ENCODE data around the gene AVP. TPM values are rescaled to one million over a fixed set of nuclear protein-coding genes. Genes with fewer than 3 reads are reported as not detected.
"Not testable (repeated sequence)": the region's sequence is repeated elsewhere in the genome, so short reads cannot be mapped to it uniquely, and the experiment has no call there.

The AVP gene
- 0.49 TPM for polyA plus RNA-seq
- long read RNA-seq, donor 1 = 0 reads
- long read RNA-seq, donor 2 = 0 reads
- long read RNA-seq, donor 3 = 0 reads
- long read RNA-seq, donor 4 = 0 reads
- long read RNA-seq, donor 5 = 0 reads
- long read RNA-seq, donor 6 = 0 reads
- long read RNA-seq, donor 7 = 0 reads
- long read RNA-seq, donor 8 = 0 reads
- long read RNA-seq, donor 9 = 0 reads
- long read RNA-seq, donor 10 = 0 reads
- long read RNA-seq, donor 11 = 0 reads

- no peak for DNase-seq
- peaks cover 2% of the 10 kb centered on the region for H3K9me3 ChIP-seq (ENCODE audit: control insufficient read depth, low read depth, low read length)
- H3K27ac ChIP-seq (ENCODE audit: low read length) = no peak within 1 kb of the TSS
- no peaks in the 10 kb centered on the region for H3K36me3 ChIP-seq (ENCODE audit: control insufficient read depth, insufficient read depth, low read length)
- H3K4me1 ChIP-seq (ENCODE audit: control insufficient read depth, insufficient read depth, low read length) = peaks cover 4% of the 10 kb centered on the region
- WGBS (ENCODE audit: insufficient coverage, low lambda C conversion rate) = 100% methylated on average over 2 of the region's 28 CpGs
- H3K27me3 ChIP-seq (ENCODE audit: control insufficient read depth, insufficient read depth, low read length) = peaks cover 36% of the 10 kb centered on the region
- no peak within 1 kb of the TSS for H3K4me3 ChIP-seq (ENCODE audit: low read length)
Observed at GRCh38 chr20:3084283-3084985, at the start of gene AVP. AVP (minus strand) TSS chr20:3084724; CDS start chr20:3084674, 50 bp downstream.

- WGBS (ENCODE audit: insufficient coverage, low lambda C conversion rate) = no CpG with 5 or more reads among the region's 3 CpGs
- no peaks in the 10 kb centered on the region for H3K4me1 ChIP-seq (ENCODE audit: control insufficient read depth, insufficient read depth, low read length)
- no peak overlapping the region for H3K27ac ChIP-seq (ENCODE audit: low read length)
- peaks cover 4% of the 10 kb centered on the region for H3K36me3 ChIP-seq (ENCODE audit: control insufficient read depth, insufficient read depth, low read length)
- no peak overlapping the region for H3K4me3 ChIP-seq (ENCODE audit: low read length)
- no peaks in the 10 kb centered on the region for H3K27me3 ChIP-seq (ENCODE audit: control insufficient read depth, insufficient read depth, low read length)
- no peaks in the 10 kb centered on the region for H3K9me3 ChIP-seq (ENCODE audit: control insufficient read depth, low read depth, low read length)
- DNase-seq = no peak
Observed at GRCh38 chr20:3134151-3134550, 49.6 kb upstream of the AVP start.

- no peak overlapping the region for H3K4me3 ChIP-seq (ENCODE audit: low read length)
- DNase-seq = no peak
- H3K9me3 ChIP-seq (ENCODE audit: control insufficient read depth, low read depth, low read length) = no peaks in the 10 kb centered on the region
- no peaks in the 10 kb centered on the region for H3K4me1 ChIP-seq (ENCODE audit: control insufficient read depth, insufficient read depth, low read length)
- peaks cover 2% of the 10 kb centered on the region for H3K36me3 ChIP-seq (ENCODE audit: control insufficient read depth, insufficient read depth, low read length)
- H3K27ac ChIP-seq (ENCODE audit: low read length) = no peak overlapping the region
- H3K27me3 ChIP-seq (ENCODE audit: control insufficient read depth, insufficient read depth, low read length) = no peaks in the 10 kb centered on the region
- WGBS (ENCODE audit: insufficient coverage, low lambda C conversion rate) = no CpG with 5 or more reads among the region's 2 CpGs
Observed at GRCh38 chr20:3133155-3133554, 48.6 kb upstream of the AVP start.

- Histone ChIP-seq H3K4me1 (ENCODE audit: control insufficient read depth, insufficient read depth, low read length) (no peaks in the 10 kb centered on the region), H3K4me3 (ENCODE audit: low read length) (no peak overlapping the region), H3K36me3 (ENCODE audit: control insufficient read depth, insufficient read depth, low read length) (no peaks in the 10 kb centered on the region), H3K9me3 (ENCODE audit: control insufficient read depth, low read depth, low read length) (peaks cover 10% of the 10 kb centered on the region), H3K27ac (ENCODE audit: low read length) (no peak overlapping the region), H3K27me3 (ENCODE audit: control insufficient read depth, insufficient read depth, low read length) (no peaks in the 10 kb centered on the region)
- DNase-seq = no peak
- WGBS (ENCODE audit: insufficient coverage, low lambda C conversion rate) = no CpG with 5 or more reads among the region's 2 CpGs
Observed at GRCh38 chr20:3130051-3130600, 45.6 kb upstream of the AVP start.

GRCh38 chr20:3129094-3129493, 44.6 kb upstream of the AVP start:
- Histone ChIP-seq H3K27ac (ENCODE audit: low read length) (no peak overlapping the region), H3K4me1 (ENCODE audit: control insufficient read depth, insufficient read depth, low read length) (no peaks in the 10 kb centered on the region), H3K27me3 (ENCODE audit: control insufficient read depth, insufficient read depth, low read length) (no peaks in the 10 kb centered on the region), H3K9me3 (ENCODE audit: control insufficient read depth, low read depth, low read length) (peaks cover 20% of the 10 kb centered on the region), H3K36me3 (ENCODE audit: control insufficient read depth, insufficient read depth, low read length) (no peaks in the 10 kb centered on the region), H3K4me3 (ENCODE audit: low read length) (no peak overlapping the region)
- DNase-seq = no peak
- WGBS (ENCODE audit: insufficient coverage, low lambda C conversion rate) = no CpG with 5 or more reads among the region's 4 CpGs

- Histone ChIP-seq H3K9me3 (ENCODE audit: control insufficient read depth, low read depth, low read length) (peaks cover 23% of the 10 kb centered on the region), H3K36me3 (ENCODE audit: control insufficient read depth, insufficient read depth, low read length) (peaks cover 2% of the 10 kb centered on the region), H3K4me1 (ENCODE audit: control insufficient read depth, insufficient read depth, low read length) (no peaks in the 10 kb centered on the region), H3K27ac (ENCODE audit: low read length) (no peak overlapping the region), H3K4me3 (ENCODE audit: low read length) (no peak overlapping the region), H3K27me3 (ENCODE audit: control insufficient read depth, insufficient read depth, low read length) (no peaks in the 10 kb centered on the region)
- no peak for DNase-seq
- WGBS (ENCODE audit: insufficient coverage, low lambda C conversion rate) = no CpG with 5 or more reads among the region's 8 CpGs
Observed at GRCh38 chr20:3128275-3128984, 43.9 kb upstream of the AVP start.

- no peak for DNase-seq
- no peak overlapping the region for H3K27ac ChIP-seq (ENCODE audit: low read length)
- H3K9me3 ChIP-seq (ENCODE audit: control insufficient read depth, low read depth, low read length) = peaks cover 23% of the 10 kb centered on the region
- H3K36me3 ChIP-seq (ENCODE audit: control insufficient read depth, insufficient read depth, low read length) = peaks cover 19% of the 10 kb centered on the region
- H3K27me3 ChIP-seq (ENCODE audit: control insufficient read depth, insufficient read depth, low read length) = no peaks in the 10 kb centered on the region
- no CpG with 5 or more reads among the region's 1 CpG for WGBS (ENCODE audit: insufficient coverage, low lambda C conversion rate)
- H3K4me1 ChIP-seq (ENCODE audit: control insufficient read depth, insufficient read depth, low read length) = no peaks in the 10 kb centered on the region
- H3K4me3 ChIP-seq (ENCODE audit: low read length) = no peak overlapping the region
Observed at GRCh38 chr20:3126527-3126859, 42.0 kb upstream of the AVP start.

- not testable (repeated sequence) for H3K4me1 ChIP-seq (ENCODE audit: control insufficient read depth, insufficient read depth, low read length); H3K4me3 ChIP-seq (ENCODE audit: low read length); DNase-seq; H3K27me3 ChIP-seq (ENCODE audit: control insufficient read depth, insufficient read depth, low read length); H3K27ac ChIP-seq (ENCODE audit: low read length)
- peaks cover 23% of the 10 kb centered on the region for H3K9me3 ChIP-seq (ENCODE audit: control insufficient read depth, low read depth, low read length)
- no CpG with 5 or more reads among the region's 25 CpGs for WGBS (ENCODE audit: insufficient coverage, low lambda C conversion rate)
- peaks cover 24% of the 10 kb centered on the region for H3K36me3 ChIP-seq (ENCODE audit: control insufficient read depth, insufficient read depth, low read length)
Observed at GRCh38 chr20:3125776-3126526, 41.4 kb upstream of the AVP start.

- Histone ChIP-seq H3K9me3 (ENCODE audit: control insufficient read depth, low read depth, low read length) (peaks cover 23% of the 10 kb centered on the region), H3K36me3 (ENCODE audit: control insufficient read depth, insufficient read depth, low read length) (peaks cover 29% of the 10 kb centered on the region)
- WGBS (ENCODE audit: insufficient coverage, low lambda C conversion rate) = no CpG with 5 or more reads among the region's 41 CpGs
- H3K27me3 ChIP-seq (ENCODE audit: control insufficient read depth, insufficient read depth, low read length); DNase-seq; H3K27ac ChIP-seq (ENCODE audit: low read length); H3K4me3 ChIP-seq (ENCODE audit: low read length); H3K4me1 ChIP-seq (ENCODE audit: control insufficient read depth, insufficient read depth, low read length): not testable (repeated sequence)
Observed at GRCh38 chr20:3124773-3125560, 40.4 kb upstream of the AVP start.
